Activated CD4-positive, alpha-beta T cell treated with anti-CD3 and anti-CD28 coated beads, Interleukin-2, amount 50 U/mL, for 1 hour (primary cell): ENCODE data around the gene EHMT1.
A peak's percentile ranks its signal among the peaks of the same experiment; 100 is the strongest.

Experiments used
- DNase-seq: peaks from one replicate; pipeline ENCODE4 v3.0.0-alpha.2; 2020

Gene EHMT1

DNA sequence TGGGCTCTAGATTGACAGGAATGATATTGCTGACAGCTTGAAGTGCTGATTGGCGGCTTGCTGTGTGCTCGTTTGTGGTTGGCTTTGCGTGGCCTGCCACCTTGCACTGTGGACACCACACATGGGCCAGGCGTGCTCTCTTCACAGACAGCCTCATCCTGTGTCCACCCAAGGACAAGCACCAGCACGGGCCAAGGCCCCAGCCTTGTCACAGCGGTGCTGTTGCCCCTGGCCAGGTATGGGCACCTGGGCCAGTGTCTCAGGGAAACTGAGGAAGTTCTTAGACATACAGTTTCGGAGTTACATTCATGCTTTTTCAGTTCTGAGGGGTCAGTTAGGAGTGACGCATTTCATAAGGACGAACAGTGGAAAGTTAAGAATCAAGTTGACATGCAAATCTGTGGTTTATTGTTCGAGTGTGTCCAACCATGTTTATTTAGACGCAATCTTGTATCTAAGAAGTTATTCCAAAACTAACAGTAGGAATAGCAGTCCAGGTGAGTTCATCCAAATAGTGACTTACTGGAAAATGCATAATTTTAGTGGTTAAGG is 125.9 kb downstream of the EHMT1 start:
- no peak for DNase-seq

- no peak for DNase-seq
Observed at GRCh38 chr9:137745541-137745991, 126.8 kb downstream of the EHMT1 start.

- no peak for DNase-seq
Observed at GRCh38 chr9:137748311-137748710, 129.5 kb downstream of the EHMT1 start.

- no peak for DNase-seq
Observed at GRCh38 chr9:137748741-137749140, 129.9 kb downstream of the EHMT1 start.

DNA sequence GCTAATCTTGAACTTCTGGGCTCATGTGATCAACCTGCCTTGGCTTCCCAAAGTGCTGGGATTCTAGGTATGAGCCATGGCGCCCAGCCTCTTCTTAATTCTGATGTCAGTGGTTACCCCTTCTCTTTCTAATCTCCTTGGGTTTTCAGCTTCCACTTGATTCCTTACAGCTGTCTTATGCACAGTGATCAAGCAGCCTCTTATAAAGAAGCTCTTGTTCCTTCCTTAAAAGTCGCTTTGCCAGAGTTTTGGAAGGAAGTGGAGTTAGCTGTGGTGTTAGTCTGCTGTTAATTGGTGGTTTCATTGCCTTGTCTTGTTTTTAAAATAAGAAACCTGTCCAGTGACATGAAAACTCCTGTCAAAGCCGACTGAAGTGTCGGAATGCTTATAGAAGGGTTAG is 130.7 kb downstream of the EHMT1 start:
- no peak for DNase-seq

- no peak for DNase-seq
Observed at GRCh38 chr9:137750007-137750406, 131.2 kb downstream of the EHMT1 start.

DNA sequence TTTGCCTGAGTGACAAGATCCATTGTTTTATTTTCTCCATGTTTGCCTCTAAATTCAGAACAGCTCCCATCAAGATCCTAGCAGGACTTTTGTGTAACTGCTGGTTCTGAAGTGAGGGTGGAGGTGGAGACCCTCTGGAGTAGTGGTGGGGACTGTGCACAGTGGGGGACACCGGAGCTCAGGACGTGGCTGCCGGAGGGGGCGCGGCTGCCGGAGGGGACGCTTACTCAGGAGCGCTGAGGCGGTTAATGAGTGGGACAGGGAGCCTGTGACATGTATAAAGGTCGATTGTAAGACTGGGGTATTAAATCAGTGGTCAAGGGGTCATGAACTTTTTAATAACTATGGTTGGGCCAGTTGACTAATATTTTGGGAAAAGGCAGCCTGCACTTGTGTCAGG is 131.8 kb downstream of the EHMT1 start:
- no peak for DNase-seq

DNA sequence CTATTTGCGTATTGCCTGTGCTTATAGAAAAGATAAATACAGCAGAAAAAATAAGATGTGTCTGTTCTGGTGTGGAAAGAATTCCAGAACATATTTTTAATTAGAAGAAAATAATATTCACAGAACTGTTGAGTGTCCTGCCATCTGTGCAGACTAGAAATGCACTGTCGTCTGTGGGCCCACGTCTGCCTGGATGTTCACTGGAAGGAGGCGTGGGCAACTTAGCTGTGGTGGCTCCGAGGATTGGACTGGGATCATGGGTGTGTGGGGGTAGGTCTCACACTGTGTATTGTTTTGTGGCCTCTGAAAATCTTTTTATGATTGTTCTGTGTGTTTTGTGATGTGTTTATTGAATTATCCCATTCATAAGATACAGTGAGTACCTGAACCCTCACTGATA is 132.8 kb downstream of the EHMT1 start:
- no peak for DNase-seq

DNA sequence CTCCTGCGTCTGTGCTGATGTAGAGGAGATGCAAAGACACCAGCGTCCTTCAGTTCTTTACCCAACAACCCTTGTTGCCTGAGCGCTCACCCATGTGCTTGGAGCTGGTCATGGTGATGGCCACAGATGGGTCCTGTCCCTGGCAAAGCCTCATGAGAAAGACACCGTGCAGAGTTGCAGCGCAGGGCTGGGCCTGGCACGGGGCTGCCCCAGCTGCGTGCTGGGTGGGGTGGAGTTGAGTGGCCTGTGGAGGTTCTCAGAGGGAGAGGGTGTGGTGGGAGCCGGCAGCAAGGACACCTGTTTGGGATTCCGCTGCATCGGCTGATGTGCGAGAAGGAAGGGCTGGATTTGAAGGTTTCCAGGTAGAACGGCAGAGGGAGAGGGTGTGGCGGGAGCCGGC is 133.6 kb downstream of the EHMT1 start:
- no peak for DNase-seq

GRCh38 chr9:137753192-137753765 is 134.5 kb downstream of the EHMT1 start:
- DNase-seq, result no peak

GRCh38 chr9:137755261-137755927 is 136.6 kb downstream of the EHMT1 start:
- no peak for DNase-seq

GRCh38 chr9:137756045-137756744 is 137.4 kb downstream of the EHMT1 start:
- DNase-seq, result no peak

GRCh38 chr9:137757139-137757538 is 138.3 kb downstream of the EHMT1 start:
- no peak for DNase-seq

GRCh38 chr9:137757613-137758029 is 138.8 kb downstream of the EHMT1 start:
- DNase-seq, result peak; percentile 39

- no peak for DNase-seq
Observed at GRCh38 chr9:137758067-137758466, 139.3 kb downstream of the EHMT1 start.

- DNase-seq, result no peak
Observed at GRCh38 chr9:137759117-137759516, 140.3 kb downstream of the EHMT1 start.

DNA sequence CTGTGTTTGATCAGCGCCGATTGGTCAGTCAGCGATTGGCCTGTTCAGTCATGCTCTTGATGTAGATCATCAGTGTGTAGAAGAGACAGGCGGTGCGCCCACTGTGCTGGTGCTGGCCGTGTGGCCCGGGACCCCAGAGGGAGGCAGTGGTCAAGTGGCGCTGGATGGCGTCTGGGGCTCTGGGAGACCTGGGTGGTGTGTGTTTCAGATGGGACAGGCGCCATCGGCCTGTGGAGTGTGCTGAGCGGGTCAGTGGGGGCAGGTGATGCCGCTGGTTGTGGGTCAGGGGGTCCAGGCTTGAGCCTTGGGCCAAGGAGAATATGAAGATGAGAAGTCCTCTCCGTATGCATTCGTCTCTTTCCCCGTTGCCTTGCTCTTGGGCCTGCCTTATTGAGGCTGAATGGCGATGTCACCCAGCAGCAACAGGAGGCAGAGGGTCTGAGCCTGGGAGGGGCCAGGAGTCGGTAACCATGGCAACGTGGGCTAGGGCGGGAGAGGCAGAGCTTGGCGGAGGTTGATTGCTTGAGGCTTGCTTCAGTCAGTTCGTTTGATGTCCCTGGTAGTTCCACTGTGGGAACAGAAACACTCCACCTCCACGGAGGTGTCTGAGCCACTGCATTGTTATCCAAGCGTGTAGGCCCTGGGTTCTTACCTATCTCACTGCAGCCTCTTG is 141.0 kb downstream of the EHMT1 start:
- no peak for DNase-seq

- no peak for DNase-seq
Observed at GRCh38 chr9:137760426-137760825, 141.6 kb downstream of the EHMT1 start.

DNA sequence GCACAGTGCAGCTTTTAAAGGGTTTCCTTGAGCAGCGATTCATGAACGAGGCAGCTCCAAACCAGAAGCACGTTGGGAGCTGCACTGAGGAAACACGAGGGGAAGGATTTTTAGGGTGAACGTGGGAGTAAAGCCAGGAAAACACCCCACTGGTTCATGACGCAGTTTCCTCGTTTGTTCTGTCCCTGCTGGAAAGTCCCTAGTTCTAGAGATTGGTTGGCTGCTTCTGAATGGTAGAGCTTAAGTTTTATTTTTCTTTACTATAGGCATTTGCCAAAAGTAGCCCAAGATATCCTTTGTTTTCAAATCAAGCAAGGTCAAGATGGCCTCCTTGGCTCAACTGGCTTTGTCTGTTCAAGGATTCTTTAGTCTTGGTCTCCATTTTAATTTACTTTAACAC is 142.2 kb downstream of the EHMT1 start:
- no peak for DNase-seq

- DNase-seq, result no peak
Observed at GRCh38 chr9:137761793-137762192, 143.0 kb downstream of the EHMT1 start.

GRCh38 chr9:137762414-137763061 is 143.7 kb downstream of the EHMT1 start:
- DNase-seq, result no peak

GRCh38 chr9:137763271-137763955 is 144.6 kb downstream of the EHMT1 start:
- DNase-seq, result no peak
